Measurements from ENCODE around the gene SGTA. TPM values are rescaled to one million over a fixed set of nuclear protein-coding genes. Genes with fewer than 3 reads are reported as not detected.

SGTA gene
- total RNA-seq, 2 donors from 2014 or later: 73.9 to 81.5 TPM

- Mint-ChIP-seq H3K4me3 (no peak overlapping the region), H3K9me3 (peaks cover 3% of the 10 kb centered on the region), H3K36me3 (ENCODE audit: low read depth) (peaks cover 41% of the 10 kb centered on the region), H3K4me1 (peaks cover 1% of the 10 kb centered on the region), H3K27ac (no peak overlapping the region), H3K27me3 (ENCODE audit: insufficient read depth) (no peaks in the 10 kb centered on the region)
- Histone ChIP-seq H3K27ac (ENCODE audit: low read depth, low read length) (no peak overlapping the region), H3K36me3 (ENCODE audit: control insufficient read depth, insufficient read depth, low read length) (peaks cover 17% of the 10 kb centered on the region), H3K4me1 (ENCODE audit: control insufficient read depth, insufficient read depth, low read length) (peaks cover 1% of the 10 kb centered on the region), H3K9me3 (ENCODE audit: control insufficient read depth, low read length) (peaks cover 6% of the 10 kb centered on the region), H3K27me3 (ENCODE audit: control insufficient read depth, insufficient read depth, low read length, poor library complexity, severe bottlenecking) (no peaks in the 10 kb centered on the region), H3K4me3 (ENCODE audit: low read length) (no peak overlapping the region), H3K9ac (ENCODE audit: extremely low read depth, low read length, poor library complexity, severe bottlenecking) (no peak overlapping the region)
- WGBS, 2 experiments (ENCODE audit: insufficient coverage in 1 of 2, insufficient read length in 1 of 2): 91 to 92% methylated on average over 25 to 35 of the region's 35 CpGs
- no peak for TF ChIP-seq CTCF (conservative IDR thresholded peaks at IDR 0.05)
- DNase-seq: no peak
Observed at GRCh38 chr19:2733930-2734588, 49.0 kb downstream of the SGTA start.

DNA sequence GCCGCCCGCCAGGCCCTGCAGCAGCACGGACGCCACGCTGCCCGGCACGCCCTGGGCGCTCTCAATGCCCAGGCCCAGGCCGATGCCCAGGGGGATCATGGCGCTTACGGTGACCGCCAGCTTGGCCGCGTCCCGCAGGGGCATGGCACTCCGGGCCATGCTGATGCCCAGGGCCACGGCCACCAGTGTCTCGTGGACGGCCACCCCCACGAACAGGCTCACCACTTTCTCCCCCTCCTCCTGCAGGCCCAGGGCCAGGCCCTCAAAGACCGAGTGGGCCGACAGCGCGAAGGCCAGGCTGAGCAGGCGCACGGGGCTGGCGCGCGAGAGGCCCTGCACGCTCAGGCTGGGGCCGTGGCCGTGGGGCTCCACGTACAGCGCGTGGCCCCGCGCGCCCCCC is 50.2 kb downstream of the SGTA start:
- TF ChIP-seq CTCF (conservative IDR thresholded peaks at IDR 0.05): no peak
- Mint-ChIP-seq H3K27me3 (ENCODE audit: insufficient read depth) (no peaks in the 10 kb centered on the region), H3K36me3 (ENCODE audit: low read depth) (peaks cover 38% of the 10 kb centered on the region), H3K4me1 (no peaks in the 10 kb centered on the region), H3K27ac (no peak overlapping the region), H3K4me3 (no peak overlapping the region), H3K9me3 (peaks cover 3% of the 10 kb centered on the region)
- Histone ChIP-seq H3K9ac (ENCODE audit: extremely low read depth, low read length, poor library complexity, severe bottlenecking) (no peak overlapping the region), H3K27ac (ENCODE audit: low read depth, low read length) (no peak overlapping the region), H3K27me3 (ENCODE audit: control insufficient read depth, insufficient read depth, low read length, poor library complexity, severe bottlenecking) (no peaks in the 10 kb centered on the region), H3K36me3 (ENCODE audit: control insufficient read depth, insufficient read depth, low read length) (peaks cover 17% of the 10 kb centered on the region), H3K4me1 (ENCODE audit: control insufficient read depth, insufficient read depth, low read length) (no peaks in the 10 kb centered on the region), H3K9me3 (ENCODE audit: control insufficient read depth, low read length) (peaks cover 6% of the 10 kb centered on the region), H3K4me3 (ENCODE audit: low read length) (no peak overlapping the region)
- 96 to 98% methylated on average over 27 to 38 of the region's 38 CpGs for WGBS, 2 experiments (ENCODE audit: insufficient coverage in 1 of 2, insufficient read length in 1 of 2)
- DNase-seq: no peak

DNA sequence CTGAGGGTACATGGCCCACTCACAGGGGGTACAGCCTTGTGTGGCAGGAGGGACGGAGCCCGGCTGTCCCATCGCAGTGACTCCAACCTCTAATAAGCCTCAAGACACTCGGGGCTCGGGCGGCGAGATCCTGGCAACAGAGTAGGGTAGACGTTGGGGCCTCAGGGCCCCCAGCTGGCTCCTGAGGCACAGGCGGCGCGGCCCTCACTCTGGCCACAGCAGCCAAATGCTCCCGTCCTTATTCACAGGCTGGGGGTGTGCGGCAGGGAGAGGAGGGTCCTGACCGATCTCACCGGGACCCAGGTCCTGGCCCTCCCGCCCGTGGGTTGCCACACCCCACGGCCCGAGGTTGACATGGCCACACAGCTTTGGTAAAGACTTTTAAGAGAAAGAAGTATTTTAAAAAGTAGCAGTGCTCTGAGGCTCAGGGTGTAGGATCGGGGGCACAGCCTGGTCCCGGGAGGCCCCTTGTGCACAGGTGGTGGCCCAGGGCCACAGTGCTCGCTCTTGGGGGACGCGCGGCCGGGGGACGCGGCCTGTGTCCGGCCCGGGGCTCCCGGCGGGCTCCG is 50.8 kb downstream of the SGTA start:
- Mint-ChIP-seq H3K27me3 (ENCODE audit: insufficient read depth) (peaks cover 4% of the 10 kb centered on the region), H3K9me3 (peaks cover 3% of the 10 kb centered on the region), H3K36me3 (ENCODE audit: low read depth) (peaks cover 35% of the 10 kb centered on the region), H3K27ac (no peak overlapping the region), H3K4me3 (no peak overlapping the region), H3K4me1 (no peaks in the 10 kb centered on the region)
- Histone ChIP-seq H3K4me3 (ENCODE audit: low read length) (no peak overlapping the region), H3K36me3 (ENCODE audit: control insufficient read depth, insufficient read depth, low read length) (peaks cover 17% of the 10 kb centered on the region), H3K9ac (ENCODE audit: extremely low read depth, low read length, poor library complexity, severe bottlenecking) (no peak overlapping the region), H3K27ac (ENCODE audit: low read depth, low read length) (no peak overlapping the region), H3K27me3 (ENCODE audit: control insufficient read depth, insufficient read depth, low read length, poor library complexity, severe bottlenecking) (no peaks in the 10 kb centered on the region), H3K4me1 (ENCODE audit: control insufficient read depth, insufficient read depth, low read length) (no peaks in the 10 kb centered on the region), H3K9me3 (ENCODE audit: control insufficient read depth, low read length) (peaks cover 6% of the 10 kb centered on the region)
- TF ChIP-seq CTCF (conservative IDR thresholded peaks at IDR 0.05): no peak
- no peak for DNase-seq
- 92 to 96% methylated on average over 9 to 33 of the region's 33 CpGs for WGBS, 2 experiments (ENCODE audit: insufficient coverage in 1 of 2, insufficient read length in 1 of 2)
